IgD-negative memory B cell (primary cell): Measurements from ENCODE around the gene CLIC1. TPM values are rescaled to one million over a fixed set of nuclear protein-coding genes. Genes with fewer than 3 reads are reported as not detected.

Experiments used
- H3K27ac Mint-ChIP-seq, 3 donors: one replicate each; pipeline ENCODE4 v1.8.0; 2020 to 2022; ENCODE audit warnings: mild to moderate bottlenecking in 3 of 3, mixed read lengths in 3 of 3, moderate library complexity in 1 of 3
- H3K27me3 Mint-ChIP-seq: one replicate; pipeline ENCODE4 v1.8.0; 2021; ENCODE audit warnings: mixed read lengths
- H3K36me3 Mint-ChIP-seq: one replicate; pipeline ENCODE4 v1.8.0; 2020; ENCODE audit warnings: mild to moderate bottlenecking, mixed read lengths
- H3K4me1 Mint-ChIP-seq, 3 donors: one replicate each; pipeline ENCODE4 v1.8.0; 2020 to 2022; ENCODE audit warnings: mixed read lengths in 3 of 3, mild to moderate bottlenecking in 1 of 3
- H3K4me3 Mint-ChIP-seq, 4 donors: one replicate each; pipeline ENCODE4 v1.8.0; 2020 to 2022; ENCODE audit warnings: mild to moderate bottlenecking in 4 of 4, mixed read lengths in 4 of 4, moderate library complexity in 3 of 4
- H3K9me3 Mint-ChIP-seq, 3 donors: one replicate each; pipeline ENCODE4 v1.8.0; 2020 to 2021; ENCODE audit warnings: mixed read lengths in 3 of 3, mild to moderate bottlenecking in 1 of 3
- polyA plus RNA-seq: library from polyadenylated mRNA; unstranded; fragments of 300-500 nt; fragmentation: Illumina TruSeq; gene quantifications from one replicate; pipeline ENCODE4 v1.2.3, GENCODE V29; 2021

CLIC1 gene
- polyA plus RNA-seq, 1 donor from 2014 or later = 861 TPM

GRCh38 chr6:31692353-31692752 lies 44.0 kb downstream of the CLIC1 start:
- Mint-ChIP-seq H3K36me3 (no peaks in the 10 kb centered on the region), H3K27ac (no peak overlapping the region)

GRCh38 chr6:31691564-31692108 lies 44.7 kb downstream of the CLIC1 start:
- Mint-ChIP-seq H3K27me3 (no peaks in the 10 kb centered on the region), H3K9me3 (no peaks in the 10 kb centered on the region), H3K4me1 (peaks cover 8 to 19% (median 17%) of the 10 kb centered on the region in 3 donors), H3K36me3 (no peaks in the 10 kb centered on the region), H3K27ac (no peak overlapping the region), H3K4me3 (no peak overlapping the region)

More at GRCh38 chr6:31692353-31692752, 44.0 kb downstream of the CLIC1 start:
- peaks cover 8 to 18% (median 17%) of the 10 kb centered on the region in 3 donors for H3K4me1 Mint-ChIP-seq
- H3K27me3 Mint-ChIP-seq = no peaks in the 10 kb centered on the region
- H3K9me3 Mint-ChIP-seq = no peaks in the 10 kb centered on the region
- H3K4me3 Mint-ChIP-seq = no peak overlapping the region

GRCh38 chr6:31691078-31691463 lies 45.3 kb downstream of the CLIC1 start:
- H3K27ac Mint-ChIP-seq = no peak overlapping the region
- H3K36me3 Mint-ChIP-seq = no peaks in the 10 kb centered on the region

GRCh38 chr6:31690231-31691077 lies 45.9 kb downstream of the CLIC1 start:
- Mint-ChIP-seq H3K36me3 (no peaks in the 10 kb centered on the region), H3K4me3 (peak overlapping the region in 1 of 4 donors; percentile 3), H3K27me3 (no peaks in the 10 kb centered on the region), H3K27ac (peak overlapping the region in 1 of 3 donors; percentile 71), H3K4me1 (peaks cover 8 to 19% (median 17%) of the 10 kb centered on the region in 3 donors), H3K9me3 (no peaks in the 10 kb centered on the region)

More at GRCh38 chr6:31691078-31691463, 45.3 kb downstream of the CLIC1 start:
- Mint-ChIP-seq H3K27me3 (no peaks in the 10 kb centered on the region), H3K4me1 (peaks cover 8 to 19% (median 17%) of the 10 kb centered on the region in 3 donors), H3K9me3 (no peaks in the 10 kb centered on the region), H3K4me3 (no peak overlapping the region)

GRCh38 chr6:31689249-31690110 lies 46.9 kb downstream of the CLIC1 start:
- no peaks in the 10 kb centered on the region for H3K27me3 Mint-ChIP-seq
- H3K9me3 Mint-ChIP-seq = no peaks in the 10 kb centered on the region
- H3K4me1 Mint-ChIP-seq = peaks cover 8 to 19% (median 17%) of the 10 kb centered on the region in 3 donors
- peak overlapping the region in 2 of 4 donors; percentile 46 to 47 for H3K4me3 Mint-ChIP-seq
- no peaks in the 10 kb centered on the region for H3K36me3 Mint-ChIP-seq
- peak overlapping the region in 1 of 3 donors; percentile 73 for H3K27ac Mint-ChIP-seq

GRCh38 chr6:31687860-31688693 lies 48.3 kb downstream of the CLIC1 start:
- H3K4me3 Mint-ChIP-seq = peak overlapping the region in 2 of 4 donors; percentile 6 to 43
- no peaks in the 10 kb centered on the region for H3K27me3 Mint-ChIP-seq
- H3K4me1 Mint-ChIP-seq = peaks cover 8 to 19% (median 17%) of the 10 kb centered on the region in 3 donors
- H3K9me3 Mint-ChIP-seq = no peaks in the 10 kb centered on the region
- no peaks in the 10 kb centered on the region for H3K36me3 Mint-ChIP-seq
- H3K27ac Mint-ChIP-seq = no peak overlapping the region

- Mint-ChIP-seq H3K36me3 (no peaks in the 10 kb centered on the region), H3K27ac (no peak overlapping the region), H3K4me3 (no peak overlapping the region), H3K9me3 (no peaks in the 10 kb centered on the region), H3K4me1 (peaks cover 8 to 19% (median 17%) of the 10 kb centered on the region in 3 donors), H3K27me3 (no peaks in the 10 kb centered on the region)
Observed at GRCh38 chr6:31687321-31687720, 49.0 kb downstream of the CLIC1 start.

- Mint-ChIP-seq H3K9me3 (no peaks in the 10 kb centered on the region), H3K4me1 (peaks cover 8 to 20% (median 19%) of the 10 kb centered on the region in 3 donors), H3K4me3 (no peak overlapping the region), H3K27ac (peak overlapping the region in 1 of 3 donors; percentile 34), H3K27me3 (no peaks in the 10 kb centered on the region), H3K36me3 (no peaks in the 10 kb centered on the region)
Observed at GRCh38 chr6:31686483-31686882, 49.8 kb downstream of the CLIC1 start.

- Mint-ChIP-seq H3K4me1 (peaks cover 5 to 18% (median 13%) of the 10 kb centered on the region in 3 donors), H3K36me3 (no peaks in the 10 kb centered on the region), H3K27me3 (no peaks in the 10 kb centered on the region), H3K9me3 (no peaks in the 10 kb centered on the region), H3K27ac (no peak overlapping the region), H3K4me3 (peak overlapping the region in 1 of 4 donors; percentile 74)
Observed at GRCh38 chr6:31683591-31683990, 52.7 kb downstream of the CLIC1 start.

- Mint-ChIP-seq H3K4me3 (peak overlapping the region; percentile 41 to 91 (median 78)), H3K36me3 (no peaks in the 10 kb centered on the region), H3K27me3 (no peaks in the 10 kb centered on the region), H3K9me3 (no peaks in the 10 kb centered on the region), H3K4me1 (peaks cover 21 to 27% (median 24%) of the 10 kb centered on the region in 3 donors), H3K27ac (peak overlapping the region; percentile 9 to 35 (median 15))
Observed at GRCh38 chr6:31681135-31681671, 55.1 kb downstream of the CLIC1 start.

Other genes starting within 250 kb of the CLIC1 start
- gene MICB, start 238.4 kb downstream of the CLIC1 start, polyA plus RNA-seq = 9.3 TPM
- gene MCCD1, start 207.6 kb downstream of the CLIC1 start, polyA plus RNA-seq = not detected
- 89.4 TPM for gene DDX39B, start 194.5 kb downstream of the CLIC1 start, polyA plus RNA-seq
- 0.53 TPM for gene ATP6V1G2, start 189.9 kb downstream of the CLIC1 start, polyA plus RNA-seq
- 11.5 TPM for gene NFKBIL1, start 188.9 kb downstream of the CLIC1 start, polyA plus RNA-seq
- 16.3 TPM for gene LTA, start 164.2 kb downstream of the CLIC1 start, polyA plus RNA-seq
- 6.4 TPM for gene TNF, start 161.0 kb downstream of the CLIC1 start, polyA plus RNA-seq
- gene LTB, start 154.1 kb downstream of the CLIC1 start, polyA plus RNA-seq = 2,767 TPM
- 20.5 TPM for gene LST1, start 150.3 kb downstream of the CLIC1 start, polyA plus RNA-seq
- gene NCR3, start 143.5 kb downstream of the CLIC1 start, polyA plus RNA-seq = 140 TPM
- 5.6 TPM for gene AIF1, start 121.3 kb downstream of the CLIC1 start, polyA plus RNA-seq
- gene PRRC2A, start 115.8 kb downstream of the CLIC1 start, polyA plus RNA-seq = 14.3 TPM
- gene BAG6, start 83.9 kb downstream of the CLIC1 start, polyA plus RNA-seq = 30.9 TPM
- 8.5 TPM for gene APOM, start 80.6 kb downstream of the CLIC1 start, polyA plus RNA-seq
- 28.1 TPM for gene C6orf47, start 75.8 kb downstream of the CLIC1 start, polyA plus RNA-seq
- 24.1 TPM for gene GPANK1, start 71.5 kb downstream of the CLIC1 start, polyA plus RNA-seq
- gene CSNK2B, start 70.5 kb downstream of the CLIC1 start, polyA plus RNA-seq = 268 TPM
- 0.49 TPM for gene LY6G5B, start 66.6 kb downstream of the CLIC1 start, polyA plus RNA-seq
- 3.2 TPM for gene LY6G5C, start 55.5 kb downstream of the CLIC1 start, polyA plus RNA-seq
- 40.1 TPM for gene ABHD16A, start 33.2 kb downstream of the CLIC1 start, polyA plus RNA-seq
- 0.95 TPM for gene LY6G6F, start 29.7 kb downstream of the CLIC1 start, polyA plus RNA-seq
- gene LY6G6D, start 21.2 kb downstream of the CLIC1 start, polyA plus RNA-seq = not detected
- gene LY6G6C, start 14.8 kb downstream of the CLIC1 start, polyA plus RNA-seq = not detected
- gene MPIG6B, start 13.2 kb downstream of the CLIC1 start, polyA plus RNA-seq = 1.8 TPM
- 119 TPM for gene DDAH2, start 7.2 kb downstream of the CLIC1 start, polyA plus RNA-seq
- gene MSH5, start 3.5 kb upstream of the CLIC1 start, polyA plus RNA-seq = 4.2 TPM
- gene SAPCD1, start 26.1 kb upstream of the CLIC1 start, polyA plus RNA-seq = not detected
- 2.6 TPM for gene VWA7, start 40.8 kb upstream of the CLIC1 start, polyA plus RNA-seq
- gene VARS1, start 59.2 kb upstream of the CLIC1 start, polyA plus RNA-seq = 83.0 TPM
- 100 TPM for gene LSM2, start 70.4 kb upstream of the CLIC1 start, polyA plus RNA-seq
- 1.2 TPM for gene HSPA1L, start 78.8 kb upstream of the CLIC1 start, polyA plus RNA-seq
- gene HSPA1A, start 79.0 kb upstream of the CLIC1 start, polyA plus RNA-seq = 49.5 TPM
- gene HSPA1B, start 91.2 kb upstream of the CLIC1 start, polyA plus RNA-seq = 5.7 TPM
- gene NEU1, start 126.3 kb upstream of the CLIC1 start, polyA plus RNA-seq = 25.0 TPM
- not detected for gene SLC44A4, start 142.5 kb upstream of the CLIC1 start, polyA plus RNA-seq
- 49.3 TPM for gene EHMT2, start 161.2 kb upstream of the CLIC1 start, polyA plus RNA-seq
- gene ZBTB12, start 165.6 kb upstream of the CLIC1 start, polyA plus RNA-seq = not detected
- gene C2, start 191.2 kb upstream of the CLIC1 start, polyA plus RNA-seq = not detected
- not detected for gene CFB, start 209.6 kb upstream of the CLIC1 start, polyA plus RNA-seq
- gene NELFE, start 222.4 kb upstream of the CLIC1 start, polyA plus RNA-seq = 51.3 TPM
- 12.7 TPM for gene SKIC2, start 222.6 kb upstream of the CLIC1 start, polyA plus RNA-seq
- 16.2 TPM for gene DXO, start 235.6 kb upstream of the CLIC1 start, polyA plus RNA-seq
- gene C4A, start 245.5 kb upstream of the CLIC1 start, polyA plus RNA-seq = 0.23 TPM